Activated T-cell treated with anti-CD3 and anti-CD28 coated beads for 4 hours (primary cell): Measurements from ENCODE around the gene FREM1.

ENCODE experiments used
- DNase-seq: peaks from one replicate; pipeline ENCODE4 v3.0.0-alpha.2; 2020

FREM1 gene

DNA sequence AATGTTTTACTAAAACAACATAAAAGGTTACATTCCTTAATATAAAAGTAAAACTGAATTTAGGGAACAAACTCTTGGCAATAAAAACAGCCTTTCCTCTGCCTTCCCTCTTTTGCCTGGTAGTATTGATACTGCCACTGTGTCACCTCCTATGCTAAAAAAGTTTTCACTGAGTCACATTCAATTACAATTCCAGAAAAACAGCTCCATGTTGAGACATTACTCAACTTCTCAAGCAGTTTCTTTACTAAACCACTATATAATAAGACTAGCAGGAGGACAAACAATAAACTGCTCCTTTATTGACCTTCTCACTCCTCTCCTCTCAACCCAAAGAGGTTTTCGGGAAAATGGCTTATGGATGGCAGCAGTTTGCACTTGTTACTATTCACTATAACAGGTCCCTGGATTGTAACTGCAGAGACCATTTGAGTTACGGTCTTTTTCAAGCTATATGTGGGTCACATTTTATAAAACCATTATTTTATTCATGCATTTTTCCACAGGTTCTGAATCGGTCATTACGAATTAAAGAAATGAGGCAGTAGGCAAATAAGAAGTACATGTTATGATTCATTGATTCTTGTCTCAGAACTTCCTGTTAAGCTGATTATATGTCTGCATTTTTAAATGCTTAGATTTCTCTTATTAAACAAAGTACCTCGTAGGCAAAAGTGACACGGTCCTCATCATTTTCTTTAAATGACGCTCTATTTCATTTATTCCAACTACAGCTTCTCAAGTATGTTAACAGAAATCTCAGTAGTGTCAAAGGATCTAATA, 219.1 kb downstream of the FREM1 start:
- no peak for DNase-seq

- DNase-seq = no peak
Observed at GRCh38 chr9:14687042-14687719, 223.0 kb downstream of the FREM1 start.

DNA sequence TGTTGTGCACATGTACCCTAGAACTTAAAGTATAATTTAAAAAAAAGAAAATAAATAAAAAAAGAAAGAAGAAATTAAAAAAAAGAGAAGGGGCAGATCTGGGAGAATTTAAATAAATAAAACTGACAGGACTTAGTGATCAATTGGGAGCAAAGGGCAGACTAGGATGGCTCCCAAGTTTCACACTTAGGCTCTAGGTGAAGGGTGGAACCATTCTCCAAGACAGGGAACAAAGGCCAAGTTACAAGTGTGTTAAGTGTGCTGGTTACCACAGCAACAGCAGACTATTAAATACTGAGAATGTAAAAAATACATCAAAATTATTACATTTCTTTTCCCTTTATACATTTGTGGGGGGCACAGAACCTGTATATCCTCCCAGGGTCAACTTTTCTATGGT, 224.1 kb downstream of the FREM1 start:
- DNase-seq = no peak
